CD8-positive, alpha-beta memory T cell (primary cell): Measurements from ENCODE around the gene RAI1. TPM values are rescaled to one million over a fixed set of nuclear protein-coding genes. Genes with fewer than 3 reads are reported as not detected.

Experiments used
- CTCF ChIA-PET: fragments of 350-600 bp; sonication (Branson Sonifier 250); formaldehyde crosslinking; loops from one replicate; lab custom pipeline; 2021; ENCODE audit warnings: antibody characterized with exemption; lab: Charles Lee
- POLR2A ChIA-PET: fragments of 350-600 bp; sonication (Branson Sonifier 250); formaldehyde crosslinking; loops from one replicate; lab custom pipeline; 2021; ENCODE audit warnings: antibody characterized with exemption; lab: Charles Lee
- DNase-seq, 5 donors: peaks; one replicate each; pipeline versions ENCODE4 v3.0.0 to v3.0.0-alpha.2; 2020 to 2022; ENCODE audit warnings: mixed read lengths in 1 of 5
- H3K27ac ChIP-seq: one replicate; pipeline ENCODE4 v1.7.0; 2013; ENCODE audit warnings: low read depth, mild to moderate bottlenecking, low read length, moderate library complexity
- H3K27me3 ChIP-seq: 2 replicates; pipeline ENCODE4 v1.7.0; 2013; ENCODE audit warnings: low read length, mild to moderate bottlenecking; ENCODE audit not compliant: insufficient read depth, poor library complexity, severe bottlenecking
- H3K36me3 ChIP-seq: 2 replicates; pipeline ENCODE4 v1.7.0; 2013; ENCODE audit warnings: mild to moderate bottlenecking, low read length, moderate library complexity; ENCODE audit not compliant: insufficient read depth
- H3K4me1 ChIP-seq: 2 replicates; pipeline ENCODE4 v1.7.0; 2013; ENCODE audit warnings: mild to moderate bottlenecking, low read length, moderate library complexity; ENCODE audit not compliant: insufficient read depth
- H3K4me3 ChIP-seq: 2 replicates; pipeline ENCODE4 v1.7.0; 2013; ENCODE audit warnings: mild to moderate bottlenecking, low read length
- H3K9me3 ChIP-seq: 2 replicates; pipeline ENCODE4 v1.7.0; 2013; ENCODE audit warnings: mild to moderate bottlenecking, low read length
- H3K27ac Mint-ChIP-seq, 8 donors: one replicate each; pipeline ENCODE4 v1.8.0; 2020 to 2021; ENCODE audit warnings: mixed read lengths in 8 of 8, mild to moderate bottlenecking in 6 of 8, inconsistent platforms in 3 of 8, moderate library complexity in 3 of 8
- H3K27me3 Mint-ChIP-seq, 2 donors: one replicate each; pipeline ENCODE4 v1.8.0; 2020 to 2021; ENCODE audit warnings: mixed read lengths in 2 of 2, mild to moderate bottlenecking in 1 of 2, moderate library complexity in 1 of 2
- H3K36me3 Mint-ChIP-seq, 3 donors: one replicate each; pipeline ENCODE4 v1.8.0; 2020 to 2021; ENCODE audit warnings: mixed read lengths in 3 of 3, inconsistent platforms in 1 of 3, mild to moderate bottlenecking in 1 of 3
- H3K4me1 Mint-ChIP-seq, 3 donors: one replicate each; pipeline ENCODE4 v1.8.0; 2020 to 2021; ENCODE audit warnings: mixed read lengths in 3 of 3, inconsistent platforms in 1 of 3, mild to moderate bottlenecking in 1 of 3
- H3K4me3 Mint-ChIP-seq, 7 donors: one replicate each; pipeline ENCODE4 v1.8.0; 2020 to 2021; ENCODE audit warnings: mixed read lengths in 7 of 7, mild to moderate bottlenecking in 6 of 7, moderate library complexity in 4 of 7, inconsistent platforms in 2 of 7
- H3K9me3 Mint-ChIP-seq, 5 donors: one replicate each; pipeline ENCODE4 v1.8.0; 2020 to 2022; ENCODE audit warnings: mixed read lengths in 5 of 5, mild to moderate bottlenecking in 3 of 5, moderate library complexity in 2 of 5, inconsistent platforms in 1 of 5
- polyA plus RNA-seq: library from polyadenylated mRNA; unstranded; fragments of 300-500 nt; fragmentation: Illumina TruSeq; gene quantifications from one replicate; pipeline ENCODE4 v1.2.3, GENCODE V29; 2021
- total RNA-seq, 2 experiments: library from RNA; stranded (reverse); gene quantifications; one replicate each; pipeline ENCODE4 v1.2.3, GENCODE V29; 2021

The RAI1 gene
- total and polyA plus RNA-seq, 3 experiments from 2014 or later: 5.6 to 20.2 (median 19.7) TPM

DNA sequence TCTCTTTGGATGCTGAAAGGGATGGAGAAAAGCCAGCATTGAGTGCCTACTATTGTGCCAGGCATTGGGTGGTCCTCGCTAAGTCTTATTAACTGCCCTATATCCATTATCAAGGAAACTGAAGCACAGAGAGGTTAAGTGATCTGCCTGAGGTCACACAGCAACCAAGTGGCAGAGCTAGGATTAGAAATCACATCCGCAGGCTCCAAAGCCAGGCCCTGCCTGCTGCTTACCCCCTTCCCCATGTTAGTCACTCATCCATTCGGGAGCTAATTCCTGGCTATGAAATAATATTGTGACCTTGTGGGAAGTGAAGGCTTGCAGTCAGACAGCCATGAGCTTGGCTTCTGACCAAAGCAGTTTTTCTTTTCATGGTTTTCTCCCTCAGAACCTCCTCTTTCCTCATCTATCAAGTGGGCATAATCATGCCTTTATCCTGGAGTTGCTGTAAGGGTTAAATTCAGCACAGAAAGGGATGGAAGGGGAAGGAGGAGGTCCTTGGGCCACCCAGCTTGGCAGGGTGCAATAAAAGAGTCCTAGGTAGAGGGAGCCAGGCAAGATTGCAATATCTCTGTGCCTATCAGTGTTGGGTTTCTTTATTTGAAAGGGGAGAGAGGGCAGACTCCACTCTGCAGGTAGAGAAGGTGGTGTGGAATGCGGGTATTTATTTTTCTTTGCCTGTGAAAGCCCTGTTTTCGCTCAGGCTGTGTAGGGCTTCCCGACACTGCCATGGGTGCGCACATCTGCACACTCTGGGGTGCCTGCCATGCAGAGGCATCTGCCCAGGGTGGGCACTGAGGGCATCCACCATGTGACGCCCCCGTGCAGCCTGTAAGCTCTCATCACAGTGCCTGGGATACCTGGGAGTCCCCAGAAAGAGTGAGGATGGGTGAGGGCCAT is 11.3 kb downstream of the RAI1 start:
- Mint-ChIP-seq H3K4me1 (peaks cover 41 to 75% (median 63%) of the 10 kb centered on the region in 3 donors), H3K36me3 (peaks cover 0 to 3% (median 0%) of the 10 kb centered on the region in 3 donors), H3K27me3 (peaks cover 0 to 2% of the 10 kb centered on the region in 2 donors), H3K27ac (peak overlapping the region; percentile 64 to 100 (median 94)), H3K4me3 (peak overlapping the region; percentile 28 to 83 (median 60)), H3K9me3 (no peaks in the 10 kb centered on the region)
- Histone ChIP-seq H3K27me3 (no peaks in the 10 kb centered on the region), H3K36me3 (no peaks in the 10 kb centered on the region), H3K9me3 (no peaks in the 10 kb centered on the region), H3K4me3 (no peak overlapping the region), H3K27ac (no peak overlapping the region), H3K4me1 (peaks cover 54% of the 10 kb centered on the region)
- CTCF ChIA-PET: interaction anchor here (1.4 to 3.4 kb wide), 4 partner anchors 9 to 13 kb away, joined by 6 to 18 read pairs (median 12); partner anchors contain the start of gene RAI1
- POLR2A ChIA-PET: interaction anchor here (1.5 kb wide), 1 partner anchor 10 kb away, joined by 8 read pairs; no protein-coding TSS in a partner anchor
- DNase-seq: no peak

DNA sequence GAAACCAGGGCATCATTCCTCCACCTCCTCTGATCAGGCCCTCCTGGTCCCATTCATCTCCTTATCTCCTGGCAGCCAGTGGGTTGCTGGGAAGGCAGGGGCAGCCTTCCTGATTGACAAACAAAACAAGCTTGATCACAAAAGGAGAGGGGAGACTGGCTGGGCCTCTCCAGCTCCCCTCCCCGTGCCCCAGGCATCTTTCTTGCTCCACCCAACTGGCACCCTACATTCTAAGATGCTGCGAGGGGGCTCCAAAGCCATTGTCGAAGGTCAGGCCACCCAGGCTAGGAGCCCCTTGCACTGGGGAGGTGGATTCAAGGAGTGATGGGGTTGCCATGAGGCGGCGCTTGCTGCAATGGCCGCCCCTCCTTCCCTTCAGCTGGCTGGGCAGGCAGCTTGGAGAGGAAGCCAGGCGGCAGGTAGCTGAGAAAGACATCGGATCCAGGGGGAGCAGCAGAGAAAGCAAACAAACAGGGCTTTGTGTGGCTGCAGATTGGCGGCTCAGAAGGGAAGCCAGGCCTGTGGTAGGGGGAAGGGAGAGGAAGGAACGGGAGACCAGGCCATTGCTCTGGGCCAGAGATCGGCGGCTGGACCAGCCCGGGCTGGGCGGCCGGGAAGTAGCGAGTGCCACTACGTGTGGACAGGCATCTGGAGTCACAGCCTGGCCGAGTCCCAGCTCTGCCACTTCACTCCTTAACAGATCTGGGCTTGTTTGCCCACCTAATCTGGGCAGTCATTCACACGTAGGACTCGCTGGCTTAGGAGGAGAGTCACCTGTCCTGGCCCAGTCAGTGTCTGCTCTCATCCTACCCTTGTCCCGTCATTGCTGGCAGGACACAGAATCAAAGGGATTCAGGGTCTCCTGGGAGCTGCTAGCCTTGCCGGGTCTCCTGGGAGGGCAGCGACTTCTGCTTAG is 12.3 kb downstream of the RAI1 start:
- H3K4me1 Mint-ChIP-seq: peaks cover 41 to 76% (median 65%) of the 10 kb centered on the region in 3 donors
- peak overlapping the region; percentile 81 to 89 (median 83) for H3K4me3 Mint-ChIP-seq
- peak overlapping the region; percentile 97 to 100 (median 99) for H3K27ac Mint-ChIP-seq
- no peaks in the 10 kb centered on the region for H3K36me3 ChIP-seq
- peak overlapping the region; percentile 91 for H3K27ac ChIP-seq
- H3K36me3 Mint-ChIP-seq: peaks cover 0 to 3% (median 0%) of the 10 kb centered on the region in 3 donors
- no peaks in the 10 kb centered on the region for H3K9me3 ChIP-seq
- no peaks in the 10 kb centered on the region for H3K9me3 Mint-ChIP-seq
- POLR2A ChIA-PET: interaction anchor here (1.0 to 1.2 kb wide), 2 partner anchors 10 to 11 kb away, joined by 3 read pairs; no protein-coding TSS in a partner anchor
- H3K27me3 Mint-ChIP-seq: peaks cover 0 to 2% of the 10 kb centered on the region in 2 donors
- H3K4me3 ChIP-seq: peak overlapping the region; percentile 38
- CTCF ChIA-PET: interaction anchor here (1.3 to 2.9 kb wide), 4 partner anchors 11 to 60 kb away, joined by 3 to 16 read pairs (median 7); no protein-coding TSS in a partner anchor
- H3K4me1 ChIP-seq: peaks cover 54% of the 10 kb centered on the region
- DNase-seq: peak in 1 of 5 donors; percentile 51
- no peaks in the 10 kb centered on the region for H3K27me3 ChIP-seq

DNA sequence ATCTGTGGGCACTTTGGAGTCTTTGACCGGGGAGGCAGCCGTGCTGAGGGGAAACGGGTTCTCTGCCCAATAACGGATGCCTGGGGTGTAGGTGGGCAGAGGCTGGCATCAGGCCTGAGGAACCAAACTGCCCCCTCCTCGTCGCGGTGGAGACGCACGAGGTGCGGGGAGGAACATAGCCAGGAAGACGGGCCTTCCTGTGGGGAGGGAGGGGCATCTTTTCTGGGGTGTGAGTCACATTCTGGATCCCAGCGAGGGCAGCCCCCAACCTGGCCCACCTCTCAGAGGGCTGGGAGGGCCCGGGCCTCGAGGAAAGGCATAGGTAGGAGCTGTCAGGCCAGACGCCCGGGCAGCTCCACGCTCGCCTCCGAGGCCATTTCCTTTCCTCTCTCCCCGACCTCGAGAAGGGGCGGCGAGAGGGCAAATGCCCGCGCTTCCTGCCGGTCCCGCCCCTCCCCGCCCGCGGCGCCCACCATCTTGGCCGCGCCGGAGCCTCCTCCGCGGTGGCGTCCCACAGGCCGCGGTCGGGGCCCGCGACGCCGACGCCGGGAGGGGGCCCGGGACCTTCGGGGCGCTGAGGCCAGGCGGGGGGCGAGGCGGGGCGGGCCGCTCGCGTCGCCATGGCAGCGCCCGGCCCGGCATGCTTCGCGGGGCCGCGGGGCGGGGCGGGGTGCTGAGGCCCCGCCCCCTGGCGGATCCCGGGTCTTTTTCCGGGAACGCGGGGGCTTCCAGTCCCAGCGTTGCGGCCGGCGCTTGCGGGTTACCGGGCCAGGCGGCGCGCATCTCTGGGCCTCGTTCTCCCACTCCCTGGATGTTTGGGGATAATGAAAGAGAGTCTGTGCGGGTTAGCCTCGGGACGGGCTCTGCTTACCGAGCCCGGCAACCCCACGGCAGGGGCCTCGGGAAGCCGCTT is 13.2 kb downstream of the RAI1 start:
- Histone ChIP-seq H3K36me3 (no peaks in the 10 kb centered on the region), H3K27ac (peak overlapping the region; percentile 91), H3K4me3 (peak overlapping the region; percentile 93), H3K4me1 (peaks cover 54% of the 10 kb centered on the region), H3K9me3 (no peaks in the 10 kb centered on the region), H3K27me3 (no peaks in the 10 kb centered on the region)
- Mint-ChIP-seq H3K4me1 (peaks cover 43 to 76% (median 68%) of the 10 kb centered on the region in 3 donors), H3K9me3 (no peaks in the 10 kb centered on the region), H3K27me3 (peaks cover 0 to 2% of the 10 kb centered on the region in 2 donors), H3K36me3 (peaks cover 0 to 3% (median 0%) of the 10 kb centered on the region in 3 donors), H3K4me3 (peak overlapping the region; percentile 86 to 94 (median 89)), H3K27ac (peak overlapping the region; percentile 97 to 100 (median 99))
- ChIA-PET CTCF (interaction anchor here (1.3 to 2.9 kb wide), 4 partner anchors 12 to 59 kb away, joined by 3 to 16 read pairs (median 7); no protein-coding TSS in a partner anchor), POLR2A (interaction anchor here (0.5 to 1.2 kb wide), 3 partner anchors 11 to 339 kb away, joined by 3 to 4 read pairs (median 3); no protein-coding TSS in a partner anchor)
- peak; percentile 67 to 82 (median 73) for DNase-seq

DNA sequence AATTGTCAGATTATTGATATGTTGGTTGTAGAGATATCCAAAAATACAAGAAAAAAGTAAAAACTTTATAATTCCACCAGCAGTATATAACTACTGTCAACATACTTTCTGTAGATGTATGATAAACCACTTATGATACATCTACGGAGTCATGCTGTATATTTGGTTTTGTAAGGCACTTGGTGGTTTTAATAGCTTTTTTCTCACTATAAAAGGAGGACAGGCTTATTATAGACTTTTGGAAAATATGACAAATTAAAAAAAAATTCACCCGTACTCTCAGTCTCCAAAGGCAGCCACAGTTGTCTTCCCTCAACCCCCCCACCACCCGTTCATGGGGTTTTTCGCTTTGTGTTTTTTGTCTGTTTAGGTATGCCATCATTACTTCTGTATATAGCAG is 14.8 kb downstream of the RAI1 start:
- H3K4me1 Mint-ChIP-seq: peaks cover 37 to 65% (median 61%) of the 10 kb centered on the region in 3 donors
- H3K4me3 ChIP-seq: no peak overlapping the region
- CTCF ChIA-PET: interaction anchor here (1.0 to 1.1 kb wide), 2 partner anchors 67 to 116 kb away, joined by 3 to 4 read pairs; no protein-coding TSS in a partner anchor
- no peaks in the 10 kb centered on the region for H3K9me3 Mint-ChIP-seq
- H3K27me3 Mint-ChIP-seq: peaks cover 0 to 2% of the 10 kb centered on the region in 2 donors
- DNase-seq: no peak
- peak overlapping the region; percentile 40 to 94 (median 87) for H3K4me3 Mint-ChIP-seq
- peaks cover 0 to 3% (median 0%) of the 10 kb centered on the region in 3 donors for H3K36me3 Mint-ChIP-seq
- POLR2A ChIA-PET: interaction anchor here (0.9 kb wide), 1 partner anchor 14 kb away, joined by 3 read pairs; no protein-coding TSS in a partner anchor
- no peaks in the 10 kb centered on the region for H3K36me3 ChIP-seq
- H3K4me1 ChIP-seq: peaks cover 45% of the 10 kb centered on the region
- no peak overlapping the region for H3K27ac ChIP-seq
- H3K27ac Mint-ChIP-seq: peak overlapping the region in 7 of 8 donors; percentile 89 to 99 (median 95)
- no peaks in the 10 kb centered on the region for H3K9me3 ChIP-seq
- H3K27me3 ChIP-seq: no peaks in the 10 kb centered on the region

DNA sequence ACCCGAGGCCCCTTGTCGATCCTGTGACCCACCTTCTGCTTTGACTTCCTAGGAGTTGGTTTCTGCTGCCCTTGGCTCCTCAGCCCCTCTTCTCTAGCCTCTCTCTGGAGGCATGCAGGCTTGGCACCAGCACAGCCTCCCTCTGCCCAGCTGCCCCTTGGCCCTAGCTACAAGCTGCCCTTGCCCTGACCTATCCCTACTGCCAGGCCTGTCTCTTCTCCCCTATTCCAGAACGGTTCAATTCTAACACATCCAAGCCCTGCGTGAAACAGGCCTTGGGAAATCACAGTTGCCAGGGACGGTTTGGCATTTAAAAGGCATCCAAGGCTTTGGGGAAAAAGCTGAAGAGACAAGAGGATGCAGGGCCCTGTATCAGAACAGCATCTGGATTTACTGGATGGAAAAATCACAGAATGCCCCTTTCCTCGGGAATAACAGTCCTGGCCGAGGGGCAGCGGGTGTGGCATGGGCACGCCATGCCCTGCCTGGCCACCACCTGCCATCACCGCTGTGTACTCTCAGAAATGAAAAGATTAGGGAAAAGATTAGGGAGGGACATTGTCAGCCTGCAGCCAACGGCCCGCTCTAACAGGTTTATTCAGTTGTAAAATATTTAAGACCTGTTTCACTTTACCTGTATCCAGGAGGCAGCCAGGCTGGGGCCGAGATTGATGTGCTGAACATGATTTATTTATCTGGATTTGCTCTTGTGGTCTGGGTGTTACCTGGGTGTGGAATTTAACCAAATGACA is 15.8 kb downstream of the RAI1 start:
- Mint-ChIP-seq H3K27ac (peak overlapping the region; percentile 12 to 97 (median 36)), H3K4me1 (peaks cover 34 to 62% (median 51%) of the 10 kb centered on the region in 3 donors), H3K4me3 (peak overlapping the region in 4 of 7 donors; percentile 5 to 79 (median 58)), H3K27me3 (peaks cover 0 to 2% of the 10 kb centered on the region in 2 donors), H3K9me3 (no peaks in the 10 kb centered on the region), H3K36me3 (peaks cover 0 to 3% (median 0%) of the 10 kb centered on the region in 3 donors)
- DNase-seq: no peak
- H3K4me1 ChIP-seq: peaks cover 35% of the 10 kb centered on the region
- no peaks in the 10 kb centered on the region for H3K27me3 ChIP-seq
- no peaks in the 10 kb centered on the region for H3K36me3 ChIP-seq
- no peaks in the 10 kb centered on the region for H3K9me3 ChIP-seq
- no peak overlapping the region for H3K27ac ChIP-seq
- POLR2A ChIA-PET: no interaction called here
- CTCF ChIA-PET: interaction anchor here (1.1 kb wide), 1 partner anchor 14 kb away, joined by 3 read pairs; no protein-coding TSS in a partner anchor
- H3K4me3 ChIP-seq: no peak overlapping the region

DNA sequence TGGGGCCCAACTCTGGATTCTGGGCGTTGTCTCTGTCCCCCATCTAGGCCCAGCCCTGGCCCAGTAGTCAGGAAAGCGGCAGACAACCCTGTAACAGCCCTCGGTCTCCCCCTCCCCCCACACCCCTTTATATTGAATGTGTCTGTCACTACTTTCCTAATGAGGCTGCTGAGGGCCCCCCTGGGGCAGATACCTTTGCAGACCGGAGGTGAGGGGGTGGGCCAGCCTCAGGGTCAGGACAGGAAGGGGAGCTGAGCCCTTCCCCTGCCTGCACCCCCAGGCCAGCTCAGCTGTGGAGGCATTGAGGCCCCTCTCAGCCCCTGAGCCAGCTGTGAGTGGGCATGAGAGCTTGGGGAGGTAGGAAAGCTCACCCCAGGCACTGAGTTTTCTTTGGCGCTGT is 17.1 kb downstream of the RAI1 start:
- no peak overlapping the region for H3K27ac ChIP-seq
- H3K36me3 ChIP-seq: no peaks in the 10 kb centered on the region
- H3K27me3 Mint-ChIP-seq: peaks cover 0 to 2% of the 10 kb centered on the region in 2 donors
- H3K4me3 ChIP-seq: no peak overlapping the region
- no peaks in the 10 kb centered on the region for H3K9me3 ChIP-seq
- H3K27me3 ChIP-seq: no peaks in the 10 kb centered on the region
- H3K36me3 Mint-ChIP-seq: peaks cover 0 to 3% (median 0%) of the 10 kb centered on the region in 3 donors
- H3K4me1 Mint-ChIP-seq: peaks cover 29 to 49% (median 38%) of the 10 kb centered on the region in 3 donors
- H3K4me1 ChIP-seq: peaks cover 22% of the 10 kb centered on the region
- H3K9me3 Mint-ChIP-seq: no peaks in the 10 kb centered on the region
- ChIA-PET CTCF (interaction anchor here (1.2 kb wide), 1 partner anchor 161 kb away, joined by 3 read pairs; no protein-coding TSS in a partner anchor), POLR2A (no interaction called here)
- no peak for DNase-seq
- no peak overlapping the region for H3K4me3 Mint-ChIP-seq
- peak overlapping the region in 3 of 8 donors; percentile 42 to 97 (median 79) for H3K27ac Mint-ChIP-seq
